ENCODE measurements around the gene SNX27.

The SNX27 gene

GRCh38 chr1:151706464-151707415 is 94.9 kb downstream of the SNX27 start:
- no peak for DNase-seq

- no peak for DNase-seq
Measured at GRCh38 chr1:151707541-151708065, 95.8 kb downstream of the SNX27 start.

GRCh38 chr1:151708891-151709290 is 97.0 kb downstream of the SNX27 start:
- no peak for DNase-seq

- DNase-seq: no peak
Measured at GRCh38 chr1:151710187-151710840, 98.5 kb downstream of the SNX27 start.

GRCh38 chr1:151711044-151711800 is 99.4 kb downstream of the SNX27 start:
- no peak for DNase-seq

- no peak for DNase-seq
Measured at GRCh38 chr1:151711951-151712350, 100.1 kb downstream of the SNX27 start.

- DNase-seq: no peak
Measured at GRCh38 chr1:151713044-151713443, 101.2 kb downstream of the SNX27 start.

GRCh38 chr1:151713874-151714273 is 102.0 kb downstream of the SNX27 start:
- no peak for DNase-seq

GRCh38 chr1:151714820-151715725 is 103.2 kb downstream of the SNX27 start:
- no peak for DNase-seq

- no peak for DNase-seq
Measured at GRCh38 chr1:151715726-151716404, 104.0 kb downstream of the SNX27 start.

- no peak for DNase-seq
Measured at GRCh38 chr1:151716405-151716762, 104.5 kb downstream of the SNX27 start.

GRCh38 chr1:151716771-151717631 is 105.2 kb downstream of the SNX27 start, which contains the start of gene CELF3:
TSS of gene CELF3 (minus strand) at chr1:151716803. CDS start at chr1:151716020, 783 bp downstream.
- DNase-seq: no peak

- no peak for DNase-seq
Measured at GRCh38 chr1:151718011-151718431, 106.2 kb downstream of the SNX27 start.

- no peak for DNase-seq
Measured at GRCh38 chr1:151718666-151719065, 106.8 kb downstream of the SNX27 start.

- DNase-seq: no peak
Measured at GRCh38 chr1:151720125-151720524, 108.3 kb downstream of the SNX27 start.

- DNase-seq: no peak
Measured at GRCh38 chr1:151720554-151720953, 108.7 kb downstream of the SNX27 start.

- DNase-seq: peak; percentile 43
Measured at GRCh38 chr1:151720974-151721787, 109.3 kb downstream of the SNX27 start, which contains the start of gene RIIAD1. TSS of gene RIIAD1 (plus strand) at chr1:151721522. CDS start at chr1:151721537, 15 bp downstream.

- no peak for DNase-seq
Measured at GRCh38 chr1:151721788-151722510, 110.1 kb downstream of the SNX27 start.
